GM18909 (cell line): Measurements from ENCODE around the gene PCSK6.

Experiments used
- ATAC-seq: cut with Tn5 transposase; IDR thresholded peaks from one replicate; pipeline ENCODE4 v1.9.1; 2021; ENCODE audit warnings: mild to moderate bottlenecking; ENCODE audit not compliant: unreplicated experiment, poor library complexity

PCSK6 gene

DNA sequence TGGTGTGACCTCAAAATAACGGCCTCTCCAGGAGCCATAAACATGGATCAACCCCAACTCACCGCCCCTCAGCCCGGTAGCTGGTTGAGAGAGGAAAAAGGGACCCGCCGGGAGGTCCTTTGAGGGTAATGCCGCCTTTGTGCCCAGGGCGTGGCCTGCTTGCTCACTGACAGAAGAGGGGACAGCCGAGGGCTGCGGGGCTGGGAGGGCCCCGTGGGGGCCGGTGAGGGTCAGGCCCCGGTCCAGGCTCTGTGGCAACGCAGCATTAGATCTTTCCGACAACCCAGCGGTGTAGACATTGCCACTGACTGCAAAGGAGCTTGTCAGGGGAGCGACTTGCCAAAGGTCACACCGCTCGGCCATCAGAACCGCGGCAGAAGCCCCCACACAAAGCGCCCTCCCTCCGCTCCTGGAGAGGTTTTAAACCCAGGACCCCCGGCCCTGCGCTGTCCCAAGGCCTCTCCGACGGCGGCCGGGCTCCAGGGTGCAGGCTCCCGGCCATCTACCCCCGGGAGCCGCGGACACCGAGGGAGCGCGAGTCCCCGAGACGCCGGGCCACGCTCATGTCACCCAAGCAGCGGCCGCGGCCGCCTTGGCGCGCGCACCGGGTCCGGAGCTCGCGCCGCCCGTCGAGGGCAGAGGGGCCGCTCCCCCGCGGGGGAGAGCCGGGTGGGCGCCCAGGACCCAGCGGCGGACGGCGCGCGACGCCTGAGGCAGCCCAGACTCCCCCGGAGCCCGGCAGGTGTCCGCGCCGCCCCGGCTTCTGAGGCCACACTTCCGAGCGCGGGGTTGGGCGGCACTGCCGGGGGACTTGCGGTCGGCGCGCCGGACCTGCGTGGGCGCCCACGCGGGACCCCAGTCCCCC lies 975 bp downstream of the PCSK6 start:
- no peak for ATAC-seq

DNA sequence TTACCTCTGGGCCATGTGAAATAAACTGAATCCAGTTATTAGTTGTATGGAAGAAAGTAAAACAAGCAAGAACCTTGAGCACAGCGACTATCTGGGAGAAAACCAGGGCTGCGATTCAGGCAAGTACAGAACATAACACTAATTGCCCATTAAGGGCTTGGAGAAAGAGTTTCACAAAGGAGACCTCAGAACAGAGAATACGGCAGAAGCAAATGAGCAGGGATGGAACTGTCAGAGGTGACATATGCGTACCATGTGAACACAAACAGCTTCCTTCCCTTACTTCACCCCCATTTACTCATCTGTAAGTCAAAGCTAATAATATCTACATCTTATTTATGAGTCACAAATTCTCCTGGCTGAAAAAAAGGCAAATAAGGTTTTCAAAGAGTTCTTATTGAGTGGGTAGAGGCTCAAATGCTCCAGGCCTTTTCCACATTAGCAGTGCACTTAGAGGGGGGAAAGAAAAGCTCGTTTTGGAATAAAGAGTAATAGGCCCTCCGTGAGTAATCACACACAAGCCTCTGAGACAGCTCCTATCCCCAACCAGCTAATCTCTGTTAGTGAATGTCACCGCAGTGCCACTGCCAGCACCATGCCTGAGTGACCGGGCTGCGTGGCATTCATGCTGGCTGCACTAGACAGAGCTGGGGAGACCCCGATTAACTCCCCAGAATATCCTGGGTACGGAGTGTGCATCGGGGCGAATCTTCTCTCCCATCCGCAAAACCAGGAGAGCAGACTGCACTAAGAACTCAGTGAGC lies 2.6 kb downstream of the PCSK6 start:
- no peak for ATAC-seq

DNA sequence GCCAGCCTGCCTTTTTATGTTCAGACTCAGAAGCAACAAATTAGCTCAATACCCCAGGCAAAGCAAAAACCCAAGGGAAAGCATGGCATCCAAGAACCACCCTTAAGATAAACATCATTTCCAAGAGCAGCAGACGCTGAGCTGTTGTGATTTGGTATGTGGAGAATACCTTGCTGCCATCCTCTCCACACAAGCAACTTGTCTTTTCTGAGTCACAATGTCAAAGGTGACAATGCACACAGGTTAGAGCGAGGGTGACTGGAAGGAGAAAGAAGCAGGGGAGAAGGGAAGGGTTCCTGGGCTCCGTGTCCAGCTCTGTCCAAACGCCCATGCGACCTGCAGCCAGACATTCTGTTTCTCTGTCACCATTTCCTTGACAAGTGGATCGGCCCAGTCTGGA lies 6.0 kb downstream of the PCSK6 start:
- no peak for ATAC-seq

DNA sequence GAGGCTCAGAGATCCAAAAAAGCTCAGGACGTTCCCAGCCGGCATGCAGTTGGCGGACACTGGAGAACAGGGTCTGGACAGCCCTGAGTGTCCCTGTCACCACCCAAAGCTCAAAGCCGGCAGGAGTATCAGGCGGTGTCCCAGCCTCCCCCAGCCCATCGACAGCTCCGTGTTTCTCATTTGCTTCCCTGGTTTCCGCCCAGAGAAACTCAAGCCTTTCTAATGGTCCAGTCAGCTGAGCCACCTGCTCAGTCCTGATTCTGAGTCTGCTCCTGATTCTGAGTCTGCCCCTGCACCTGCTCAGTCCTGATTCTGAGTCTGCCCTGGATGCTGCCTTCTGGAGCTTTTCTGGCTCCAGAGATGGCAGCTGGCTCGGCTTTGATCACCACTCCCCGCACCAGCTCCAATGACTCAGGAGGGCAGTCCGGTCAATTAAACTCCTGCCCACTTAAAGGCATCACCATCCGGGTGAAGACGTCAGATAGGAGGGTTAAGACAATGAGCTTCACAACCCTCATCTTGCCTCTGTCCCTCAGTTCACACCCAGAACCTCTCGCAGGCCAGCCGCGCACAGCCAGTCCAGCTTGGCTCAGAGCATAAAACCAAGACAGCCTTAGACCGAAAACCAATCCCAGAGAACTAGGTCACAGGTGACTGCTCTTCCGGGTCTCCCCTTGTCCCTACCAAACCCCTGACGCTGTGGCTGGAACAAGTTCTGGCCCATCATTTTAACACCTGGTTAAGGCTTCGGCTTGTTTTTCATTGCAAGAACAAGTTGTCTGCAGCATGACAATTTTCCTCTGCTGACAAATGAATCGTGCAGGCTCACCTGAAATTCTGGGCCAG lies 6.8 kb downstream of the PCSK6 start:
- no peak for ATAC-seq

DNA sequence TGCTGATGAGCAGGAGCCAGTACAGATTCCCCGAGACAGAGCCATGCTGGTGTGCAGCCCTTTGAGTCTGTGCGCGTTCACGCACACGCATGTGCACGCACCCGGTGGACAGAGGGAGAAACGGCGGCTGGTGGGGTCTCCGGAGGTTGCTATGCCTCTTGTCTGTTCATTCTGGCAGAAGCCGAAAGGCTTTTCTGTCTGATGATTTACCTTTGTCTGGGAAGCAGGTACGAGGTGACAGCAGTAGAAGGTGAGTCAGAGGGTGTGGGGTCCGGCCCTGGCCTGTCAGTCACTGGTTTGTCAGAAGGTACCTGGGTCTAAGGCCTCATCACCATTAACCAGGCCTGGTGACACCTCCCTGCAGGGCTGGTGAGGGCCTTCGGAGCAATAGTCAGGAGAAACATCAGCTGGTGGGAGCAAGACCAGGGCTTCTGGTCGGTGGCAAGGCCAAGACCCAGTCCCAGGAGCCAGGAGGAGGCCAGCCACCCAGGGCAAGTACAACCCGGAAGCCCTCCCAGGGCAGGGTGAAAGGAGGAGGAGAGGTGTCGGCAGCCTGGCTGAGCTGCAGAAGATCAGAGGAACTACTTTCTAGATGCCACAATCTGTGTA lies 7.5 kb downstream of the PCSK6 start:
- no peak for ATAC-seq

DNA sequence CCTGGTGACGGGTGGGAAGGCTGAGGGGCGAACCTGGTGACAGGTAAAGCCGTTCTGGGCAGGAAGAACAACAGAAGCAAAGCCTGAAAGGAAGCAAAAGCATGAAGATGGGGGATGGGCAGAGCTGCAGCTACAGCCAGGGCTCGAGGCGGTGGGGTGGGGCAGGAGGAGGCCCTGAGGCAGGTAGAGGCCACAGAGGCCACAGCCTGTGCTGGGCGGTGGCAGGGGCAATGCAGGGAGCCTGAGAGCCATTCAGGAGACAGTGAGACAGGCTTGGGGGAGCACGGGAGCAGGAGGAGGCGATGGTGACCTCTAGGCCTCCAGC lies 8.2 kb downstream of the PCSK6 start:
- no peak for ATAC-seq

DNA sequence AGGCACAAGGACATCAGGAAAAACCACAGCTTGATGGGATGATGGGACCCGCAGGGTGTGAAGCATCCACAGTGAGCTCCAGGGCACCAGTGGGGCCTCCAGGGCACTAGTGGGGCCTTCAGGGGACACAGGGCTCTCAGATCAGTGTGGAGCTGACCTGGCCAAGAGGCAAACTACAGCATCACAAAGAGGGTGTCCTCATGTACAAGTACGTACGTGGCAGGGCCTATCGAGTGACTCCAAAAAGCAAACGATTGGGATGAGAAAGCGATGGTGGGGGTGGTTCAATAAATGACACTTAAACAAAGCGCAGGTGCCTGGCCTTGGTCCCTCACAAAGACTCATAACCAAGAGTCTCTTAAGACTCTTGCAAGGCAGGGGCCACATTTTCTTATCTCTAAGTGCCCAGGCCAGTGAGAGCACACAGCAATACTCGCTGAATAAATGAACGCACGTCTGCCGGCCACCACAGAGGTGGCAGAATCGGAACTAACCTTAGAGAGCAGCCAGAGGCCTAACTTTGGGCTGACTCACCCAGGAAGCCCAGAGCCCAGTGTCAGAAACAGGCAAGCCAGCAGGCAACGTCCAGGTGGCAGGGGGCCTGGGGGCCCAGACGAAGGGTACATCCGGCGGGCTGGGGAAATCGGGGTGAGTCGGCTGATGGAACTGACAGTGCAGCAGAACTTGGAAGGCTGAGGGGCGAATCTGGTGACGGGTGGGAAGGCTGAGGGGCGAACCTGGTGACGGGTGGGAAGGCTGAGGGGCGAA lies 8.7 kb downstream of the PCSK6 start:
- ATAC-seq: no peak

DNA sequence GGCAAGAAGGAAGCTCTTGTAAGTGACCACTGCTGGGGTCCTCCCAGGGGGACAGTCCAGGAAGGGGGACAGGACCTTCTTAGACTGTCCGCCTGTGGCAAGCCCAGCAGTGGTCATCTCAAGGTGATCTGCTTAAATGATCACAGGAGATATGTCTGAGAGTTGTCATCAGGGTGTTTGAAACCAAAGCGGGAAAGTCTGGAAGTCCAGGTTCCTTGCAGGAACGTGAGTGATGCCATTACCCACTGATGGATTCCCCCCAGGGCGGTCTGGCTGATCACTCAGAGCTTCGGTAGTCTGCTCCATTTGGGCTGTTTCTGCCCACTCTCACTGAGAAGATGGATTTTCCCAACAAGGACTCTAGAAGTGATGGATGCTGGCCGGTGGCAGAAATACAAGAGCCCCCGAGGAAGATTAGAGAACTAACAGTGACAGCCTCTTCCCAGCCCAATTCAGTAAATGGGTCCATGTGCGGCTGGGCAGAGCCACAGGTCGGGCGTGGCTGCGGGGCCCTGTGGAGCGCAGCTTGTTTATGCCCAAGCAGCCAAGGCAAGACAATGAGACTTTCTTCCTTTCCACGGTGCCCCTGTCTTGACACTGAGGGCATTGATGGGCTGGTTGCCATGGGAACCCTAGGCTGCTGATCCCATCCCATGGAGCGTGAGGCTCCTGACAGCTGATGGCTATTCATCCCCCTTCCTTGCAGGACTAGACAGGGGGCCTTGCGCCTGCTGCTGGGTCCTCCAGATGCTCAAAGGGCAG lies 9.5 kb downstream of the PCSK6 start:
- no peak for ATAC-seq

DNA sequence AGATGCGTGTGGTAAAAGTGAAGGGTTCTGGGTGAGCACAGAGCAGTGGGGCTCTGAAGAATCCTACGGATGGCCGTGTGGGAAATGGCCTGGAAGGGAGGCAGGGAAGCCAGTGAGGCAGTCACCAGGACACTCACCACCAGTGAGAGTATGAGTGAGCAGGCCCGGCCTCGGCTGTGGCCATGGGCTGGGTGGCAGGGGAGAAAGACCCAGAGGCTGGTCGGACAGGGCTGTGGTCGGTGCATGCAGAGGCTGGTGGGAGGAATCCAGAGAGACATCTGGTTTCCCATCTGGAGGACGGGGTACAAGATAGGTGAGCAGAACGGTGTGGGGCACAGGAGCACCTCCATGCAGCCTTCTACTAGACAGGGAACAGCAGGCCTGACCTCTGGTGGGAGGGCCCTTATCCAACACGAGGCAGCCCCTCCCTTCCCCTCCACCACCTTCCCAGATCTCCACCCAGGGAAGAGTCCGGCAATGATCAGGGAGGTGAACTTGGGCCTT lies 10.1 kb downstream of the PCSK6 start:
- ATAC-seq: no peak

DNA sequence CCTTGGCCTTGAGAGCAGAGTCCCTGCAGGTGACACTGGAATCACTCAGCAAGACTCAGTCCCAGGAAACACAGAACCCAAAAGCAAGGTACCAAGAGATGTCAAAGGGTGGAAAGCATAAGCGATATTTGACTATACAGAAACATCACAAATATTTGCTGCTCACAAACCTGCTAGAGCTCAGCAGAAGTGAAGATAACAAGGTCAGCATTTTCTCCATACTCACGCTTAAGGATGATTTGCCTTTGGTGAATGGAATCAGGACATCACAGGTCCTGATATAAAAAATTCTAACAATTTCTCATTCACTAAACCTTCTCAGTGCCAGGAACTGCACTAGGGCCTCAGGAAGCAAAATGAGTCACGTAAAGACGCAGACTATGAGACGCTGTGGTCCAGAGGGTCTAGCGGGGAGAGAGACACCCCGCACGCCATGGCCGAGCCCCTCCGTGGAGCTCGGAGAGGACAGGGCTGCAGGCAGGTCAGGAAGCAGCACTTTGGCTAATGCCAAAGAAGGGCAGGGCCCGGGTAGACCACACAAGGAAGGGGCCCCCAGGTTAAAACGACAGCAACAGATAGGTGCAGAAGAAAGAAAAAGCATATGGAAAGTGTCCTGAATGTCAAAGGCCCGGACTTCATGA lies 10.7 kb downstream of the PCSK6 start:
- ATAC-seq: no peak

DNA sequence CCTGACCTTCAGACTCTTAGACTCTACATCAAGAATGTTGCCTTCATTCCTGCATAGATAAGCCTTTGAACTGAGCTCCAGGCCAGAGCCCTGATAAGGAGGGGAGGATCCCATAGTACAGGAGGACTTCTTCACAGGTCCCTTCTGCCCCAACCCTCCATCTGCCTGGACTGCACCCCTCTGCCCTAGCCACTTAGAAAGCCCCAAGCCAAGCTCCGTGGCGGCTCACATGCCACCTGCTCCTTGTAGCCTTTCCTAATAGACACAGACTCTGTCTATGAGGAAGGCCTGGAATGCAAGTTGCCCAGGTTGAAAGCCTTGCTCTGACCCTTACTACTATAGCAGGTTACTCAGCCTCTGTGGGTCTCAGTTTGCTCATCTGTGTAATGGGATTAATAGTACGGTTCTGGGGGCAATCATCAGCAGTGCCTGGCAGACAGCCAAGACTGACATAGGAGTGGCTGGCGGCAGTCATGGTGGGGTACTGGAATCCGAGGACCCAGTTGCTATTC lies 11.6 kb downstream of the PCSK6 start:
- ATAC-seq: no peak

DNA sequence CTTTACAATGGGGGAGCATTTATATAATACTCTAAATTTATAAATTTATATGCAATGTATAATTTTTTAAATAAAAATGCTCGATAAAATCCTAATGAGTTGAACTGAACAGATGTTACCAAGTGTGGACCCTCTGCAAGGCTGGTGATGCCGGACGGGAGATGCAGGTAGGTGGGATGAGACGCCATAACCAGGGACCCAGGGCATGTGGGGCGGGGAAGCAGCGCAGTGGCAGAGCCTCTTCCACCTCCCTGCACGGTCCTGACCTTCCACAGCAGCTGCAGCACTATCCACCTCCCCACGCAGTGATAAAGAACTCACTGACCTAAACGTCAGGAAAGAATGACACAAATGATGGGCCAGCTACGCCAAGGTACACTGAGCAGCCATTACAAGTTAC lies 12.8 kb downstream of the PCSK6 start:
- ATAC-seq: no peak

DNA sequence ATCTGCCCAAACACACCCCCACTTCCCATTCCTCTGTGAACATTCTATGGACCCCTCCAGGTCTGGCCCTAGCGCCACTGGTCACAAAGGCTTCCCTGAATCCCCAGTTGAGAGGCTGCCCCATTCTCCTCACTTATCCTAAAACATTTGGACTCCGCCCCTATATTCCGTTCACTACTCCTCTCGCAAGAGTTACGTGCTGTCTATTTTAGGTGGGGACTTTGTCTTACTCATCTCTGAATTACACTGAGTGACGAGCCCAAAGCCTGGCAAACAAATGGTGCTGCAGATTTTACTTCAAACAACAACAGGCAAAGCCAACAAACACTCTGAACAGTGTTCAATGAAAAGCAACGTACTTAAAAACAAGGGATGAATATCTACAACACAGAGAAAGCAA lies 14.5 kb downstream of the PCSK6 start:
- no peak for ATAC-seq

DNA sequence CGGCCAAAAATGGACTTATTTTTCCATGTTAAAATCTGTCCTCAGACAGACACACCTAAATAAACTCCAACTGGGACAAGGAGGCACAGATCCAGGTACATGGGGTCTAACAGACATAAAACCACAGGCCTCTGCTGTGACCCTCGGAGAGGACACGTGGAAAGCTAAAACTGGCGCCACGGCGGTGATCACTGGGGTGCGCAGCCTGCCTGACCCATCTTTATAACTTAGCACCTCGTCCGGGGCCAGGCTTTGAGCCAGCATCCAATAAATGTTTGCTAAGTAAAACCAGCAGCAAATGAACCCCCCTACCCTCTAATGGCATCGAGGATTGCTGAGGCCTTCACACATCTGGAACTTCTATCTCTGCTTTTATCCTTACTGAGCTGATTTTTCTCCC lies 15.3 kb downstream of the PCSK6 start:
- no peak for ATAC-seq

DNA sequence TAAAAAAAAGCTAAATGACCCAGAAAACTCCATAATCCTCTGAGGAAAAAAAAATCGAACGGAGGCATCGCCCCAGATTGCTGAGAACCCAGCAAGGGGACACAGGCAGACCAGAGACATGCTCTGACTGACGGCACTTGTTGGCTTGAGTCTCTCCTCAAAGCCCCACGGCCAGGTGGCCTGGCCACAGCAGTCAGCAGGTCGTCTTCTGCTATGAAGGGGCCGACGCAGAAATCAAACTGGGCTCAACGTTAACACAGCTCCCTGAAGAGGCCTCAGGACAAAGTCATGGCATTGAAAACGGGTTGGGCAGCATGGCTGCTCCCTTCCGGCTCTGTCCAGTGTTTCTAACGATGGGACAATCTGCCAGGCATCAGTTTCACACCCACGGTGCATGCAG lies 17.5 kb downstream of the PCSK6 start:
- ATAC-seq: no peak

DNA sequence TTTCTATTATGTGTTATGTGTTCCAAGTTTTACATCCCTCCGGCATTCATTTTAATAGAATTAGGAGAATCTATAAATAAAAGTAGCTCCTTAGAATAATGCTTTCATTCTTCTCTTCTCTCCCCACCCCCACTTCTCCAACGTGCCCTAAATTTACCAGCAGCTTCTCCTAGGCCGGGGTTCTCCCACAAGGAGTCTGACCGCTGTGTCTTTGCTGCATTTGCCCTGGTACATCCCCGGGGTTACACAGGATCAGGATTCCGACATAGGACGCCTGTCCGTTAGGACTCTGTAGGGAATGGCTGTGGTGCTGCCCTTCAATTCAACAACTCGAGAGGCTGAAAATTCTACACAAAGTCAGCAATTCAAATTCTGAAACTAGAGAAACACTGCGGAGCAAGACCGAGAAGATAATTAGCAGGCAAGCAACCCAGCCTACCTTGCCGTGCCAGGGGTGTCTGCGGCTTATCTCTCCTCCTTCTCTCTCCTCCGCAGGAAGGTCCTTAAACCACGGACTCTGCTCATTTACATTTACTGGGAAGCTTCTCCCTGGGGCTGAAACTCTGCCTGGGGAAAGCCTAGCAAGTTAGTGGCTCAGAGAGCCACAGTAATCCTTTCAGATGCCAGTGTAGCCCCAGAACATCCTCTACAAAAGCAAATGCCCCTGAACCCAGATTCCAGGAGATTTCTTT lies 18.8 kb downstream of the PCSK6 start:
- ATAC-seq: no peak

DNA sequence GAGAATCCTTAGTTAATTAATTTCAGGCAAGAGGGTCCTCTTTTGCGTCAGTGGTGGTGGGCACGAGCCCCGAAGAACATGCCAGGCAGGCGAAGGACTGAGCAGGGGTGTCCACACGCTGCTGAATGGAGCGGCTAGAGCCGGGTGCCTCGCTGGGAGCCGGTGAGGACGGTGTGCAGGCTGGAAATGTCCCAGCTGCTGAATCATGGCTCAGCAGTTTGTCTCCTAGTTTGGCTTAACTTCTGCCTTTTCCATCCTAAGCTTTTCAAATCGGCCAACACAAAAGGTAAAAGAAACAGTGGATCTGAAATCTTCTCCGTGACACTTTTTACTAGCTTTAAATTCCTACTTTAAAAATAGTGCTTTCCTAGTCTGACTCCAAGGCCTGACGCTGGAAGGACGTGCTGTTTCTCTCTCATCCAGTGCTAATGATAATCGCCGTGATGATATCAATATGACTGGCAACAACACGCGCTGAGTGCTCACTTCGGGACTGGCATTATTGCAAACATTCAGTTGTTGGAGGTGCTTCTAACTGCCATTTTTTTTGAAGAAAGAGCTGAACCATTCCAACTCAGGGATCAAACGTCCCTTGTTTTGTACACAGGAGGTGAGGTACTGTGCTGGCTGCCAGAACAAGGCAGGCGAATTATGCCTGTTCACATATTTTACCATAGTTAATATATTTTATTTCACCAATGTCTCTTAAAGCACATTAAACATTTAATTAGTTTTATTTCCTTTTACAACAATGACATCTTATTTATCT lies 19.8 kb downstream of the PCSK6 start:
- no peak for ATAC-seq
